C4-2B (cell line): ENCODE measurements around the gene EML6.

Source experiments
- CTCF ChIP-seq: fragments of 450-650 bp; conservative IDR thresholded peaks from 2 replicates; pipeline ENCODE4 v1.5.1; 2017; ENCODE audit warnings: mild to moderate bottlenecking
- ZFX ChIP-seq: fragments of 450-650 bp; IDR thresholded peaks from 2 replicates; pipeline ENCODE4 v1.6.1; 2017

DNA sequence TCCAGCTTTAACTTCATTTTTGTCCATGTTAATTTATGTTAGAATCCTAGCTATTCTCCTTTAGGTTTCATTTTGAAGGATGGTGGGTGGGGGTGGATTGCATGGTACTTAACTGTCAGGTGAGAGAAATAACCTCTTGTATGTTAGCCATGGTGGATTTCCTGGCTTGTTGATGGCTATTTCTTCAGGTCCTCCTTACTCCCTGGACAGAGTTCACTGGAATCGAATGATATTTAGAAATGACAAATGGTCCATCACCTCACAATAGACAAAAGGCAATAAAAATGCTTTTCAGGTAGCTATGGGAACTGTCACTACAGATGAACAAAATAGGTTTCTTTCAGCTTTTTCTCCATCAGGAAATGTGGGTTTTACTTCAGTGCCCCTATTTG is 91.7 kb downstream of the EML6 start:
- TF ChIP-seq CTCF (no peak), ZFX (no peak)
